Measurements from ENCODE around the gene LRRC43. TPM values are rescaled to one million over a fixed set of nuclear protein-coding genes. Genes with fewer than 3 reads are reported as not detected.
A peak's percentile ranks its signal among the peaks of the same experiment; 100 is the strongest.

Gene LRRC43
- total RNA-seq, 1 experiment from 2014 or later: 0.66 TPM

GRCh38 chr12:122155705-122156104, 27.2 kb upstream of the LRRC43 start:
- ChIA-PET CTCF (no interaction called here), POLR2A (ENCODE audit: unreplicated experiment) (no interaction called here)
- H3K9me2 ChIP-seq (replicated peaks; ENCODE audit: low read length): no peaks in the 10 kb centered on the region
- TF ChIP-seq EZH2 (IDR thresholded peaks at IDR 0.05; ENCODE audit: low read length, unreplicated experiment) (no peak), CTCF (conservative IDR thresholded peaks at IDR 0.05; ENCODE audit: low read depth, low read length) (no peak), EZH2phosphoT487 (IDR thresholded peaks at IDR 0.05; ENCODE audit: borderline replicate concordance, low read length) (no peak)
- H3K79me2 ChIP-seq (ENCODE audit: low read length): no peaks in the 10 kb centered on the region
- no peaks in the 10 kb centered on the region for H3K27me3 ChIP-seq (ENCODE audit: low read length)
- no peak overlapping the region for H3K4me3 ChIP-seq (ENCODE audit: low read length)
- H4K20me1 ChIP-seq (ENCODE audit: low read length): no peaks in the 10 kb centered on the region
- BruUV-seq (replicated peaks): no TSS peak
- H2AFZ ChIP-seq (ENCODE audit: low read length): no peak overlapping the region
- no peaks in the 10 kb centered on the region for H3K36me3 ChIP-seq (ENCODE audit: low read depth, low read length)
- no peaks in the 10 kb centered on the region for H3K9me3 ChIP-seq (ENCODE audit: low read length)
- intact Hi-C loops (cut with micrococcal nuclease): no loop called here
- H3F3A ChIP-seq (ENCODE audit: low read length, unreplicated experiment): no peaks in the 10 kb centered on the region
- ATAC-seq: no peak
- H3K9ac ChIP-seq (ENCODE audit: low read length): no peak overlapping the region
- no peak for DNase-seq
- no peak overlapping the region for H3K27ac ChIP-seq (ENCODE audit: low read length)
- no peak overlapping the region for H3K4me2 ChIP-seq (ENCODE audit: low read length)
- no peaks in the 10 kb centered on the region for H3K4me1 ChIP-seq (ENCODE audit: insufficient read depth, low read length)

GRCh38 chr12:122158700-122159285, 24.1 kb upstream of the LRRC43 start:
- no TSS peak for BruUV-seq (replicated peaks)
- Histone ChIP-seq H3K27ac (ENCODE audit: low read length) (no peak overlapping the region), H3K36me3 (ENCODE audit: low read depth, low read length) (no peaks in the 10 kb centered on the region), H2AFZ (ENCODE audit: low read length) (no peak overlapping the region), H3K4me3 (ENCODE audit: low read length) (no peak overlapping the region), H3K9me3 (ENCODE audit: low read length) (no peaks in the 10 kb centered on the region), H3K79me2 (ENCODE audit: low read length) (no peaks in the 10 kb centered on the region), H3K4me2 (ENCODE audit: low read length) (no peak overlapping the region), H3K9ac (ENCODE audit: low read length) (no peak overlapping the region), H4K20me1 (ENCODE audit: low read length) (no peaks in the 10 kb centered on the region), H3K9me2 (replicated peaks; ENCODE audit: low read length) (no peaks in the 10 kb centered on the region), H3K27me3 (ENCODE audit: low read length) (no peaks in the 10 kb centered on the region), H3F3A (ENCODE audit: low read length, unreplicated experiment) (no peaks in the 10 kb centered on the region), H3K4me1 (ENCODE audit: insufficient read depth, low read length) (no peaks in the 10 kb centered on the region)
- no peak for TF ChIP-seq EZH2 (IDR thresholded peaks at IDR 0.05; ENCODE audit: low read length, unreplicated experiment)
- TF ChIP-seq CTCF (conservative IDR thresholded peaks at IDR 0.05; ENCODE audit: low read depth, low read length): no peak
- no peak for TF ChIP-seq EZH2phosphoT487 (IDR thresholded peaks at IDR 0.05; ENCODE audit: borderline replicate concordance, low read length)
- DNase-seq (no peak), ATAC-seq (no peak)
- POLR2A ChIA-PET (ENCODE audit: unreplicated experiment): no interaction called here
- CTCF ChIA-PET: interaction anchor here (0.6 to 0.7 kb wide), 2 partner anchors 108 to 448 kb away, joined by 3 to 12 read pairs; no protein-coding TSS in a partner anchor
- intact Hi-C loops (cut with micrococcal nuclease): loop anchor here (1.0 kb wide), 1 partner anchor 11 kb away; no protein-coding TSS in a partner anchor

- no peak for DNase-seq
- Histone ChIP-seq H3K4me2 (ENCODE audit: low read length) (no peak overlapping the region), H4K20me1 (ENCODE audit: low read length) (no peaks in the 10 kb centered on the region), H3K79me2 (ENCODE audit: low read length) (no peaks in the 10 kb centered on the region), H3F3A (ENCODE audit: low read length, unreplicated experiment) (no peaks in the 10 kb centered on the region), H3K4me1 (ENCODE audit: insufficient read depth, low read length) (no peaks in the 10 kb centered on the region), H2AFZ (ENCODE audit: low read length) (no peak overlapping the region), H3K36me3 (ENCODE audit: low read depth, low read length) (no peaks in the 10 kb centered on the region), H3K27ac (ENCODE audit: low read length) (no peak overlapping the region), H3K9ac (ENCODE audit: low read length) (no peak overlapping the region), H3K4me3 (ENCODE audit: low read length) (no peak overlapping the region), H3K27me3 (ENCODE audit: low read length) (no peaks in the 10 kb centered on the region), H3K9me2 (replicated peaks; ENCODE audit: low read length) (no peaks in the 10 kb centered on the region), H3K9me3 (ENCODE audit: low read length) (no peaks in the 10 kb centered on the region)
- CTCF ChIA-PET: no interaction called here
- POLR2A ChIA-PET (ENCODE audit: unreplicated experiment): no interaction called here
- BruUV-seq (replicated peaks): no TSS peak
- peak; percentile 38; the same call in 1 of the 2 replicates for ATAC-seq
- TF ChIP-seq CTCF (conservative IDR thresholded peaks at IDR 0.05; ENCODE audit: low read depth, low read length) (no peak), EZH2 (IDR thresholded peaks at IDR 0.05; ENCODE audit: low read length, unreplicated experiment) (no peak), EZH2phosphoT487 (IDR thresholded peaks at IDR 0.05; ENCODE audit: borderline replicate concordance, low read length) (no peak)
- intact Hi-C loops (cut with micrococcal nuclease): loop anchor here (1.0 kb wide), 1 partner anchor 13 kb away; no protein-coding TSS in a partner anchor
Observed at GRCh38 chr12:122159882-122160281, 23.0 kb upstream of the LRRC43 start.
